ENCODE results near the gene CCNL1.

Gene CCNL1

GRCh38 chr3:157121522-157121921, 38.4 kb downstream of the CCNL1 start:
- Histone ChIP-seq H3K9me3 (ENCODE audit: severe bottlenecking) (no peaks in the 10 kb centered on the region), H3K4me1 (ENCODE audit: insufficient read depth, poor library complexity, severe bottlenecking) (peaks cover 42% of the 10 kb centered on the region), H3K27me3 (ENCODE audit: insufficient read depth, poor library complexity, severe bottlenecking) (no peaks in the 10 kb centered on the region), H3K27ac (ENCODE audit: poor library complexity, severe bottlenecking) (peak overlapping the region; percentile 90), H3K36me3 (ENCODE audit: low read depth) (no peaks in the 10 kb centered on the region), H3K4me3 (ENCODE audit: severe bottlenecking) (no peak overlapping the region)
- TF ChIP-seq, protein P1, sequence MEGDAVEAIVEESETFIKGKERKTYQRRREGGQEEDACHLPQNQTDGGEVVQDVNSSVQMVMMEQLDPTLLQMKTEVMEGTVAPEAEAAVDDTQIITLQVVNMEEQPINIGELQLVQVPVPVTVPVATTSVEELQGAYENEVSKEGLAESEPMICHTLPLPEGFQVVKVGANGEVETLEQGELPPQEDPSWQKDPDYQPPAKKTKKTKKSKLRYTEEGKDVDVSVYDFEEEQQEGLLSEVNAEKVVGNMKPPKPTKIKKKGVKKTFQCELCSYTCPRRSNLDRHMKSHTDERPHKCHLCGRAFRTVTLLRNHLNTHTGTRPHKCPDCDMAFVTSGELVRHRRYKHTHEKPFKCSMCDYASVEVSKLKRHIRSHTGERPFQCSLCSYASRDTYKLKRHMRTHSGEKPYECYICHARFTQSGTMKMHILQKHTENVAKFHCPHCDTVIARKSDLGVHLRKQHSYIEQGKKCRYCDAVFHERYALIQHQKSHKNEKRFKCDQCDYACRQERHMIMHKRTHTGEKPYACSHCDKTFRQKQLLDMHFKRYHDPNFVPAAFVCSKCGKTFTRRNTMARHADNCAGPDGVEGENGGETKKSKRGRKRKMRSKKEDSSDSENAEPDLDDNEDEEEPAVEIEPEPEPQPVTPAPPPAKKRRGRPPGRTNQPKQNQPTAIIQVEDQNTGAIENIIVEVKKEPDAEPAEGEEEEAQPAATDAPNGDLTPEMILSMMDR (IDR thresholded peaks at IDR 0.05; ENCODE audit: poor library complexity, severe bottlenecking), result no peak
- DNase-seq (ENCODE audit: low spot score), result no peak
- no peak for ATAC-seq (ENCODE audit: low read depth)

DNA sequence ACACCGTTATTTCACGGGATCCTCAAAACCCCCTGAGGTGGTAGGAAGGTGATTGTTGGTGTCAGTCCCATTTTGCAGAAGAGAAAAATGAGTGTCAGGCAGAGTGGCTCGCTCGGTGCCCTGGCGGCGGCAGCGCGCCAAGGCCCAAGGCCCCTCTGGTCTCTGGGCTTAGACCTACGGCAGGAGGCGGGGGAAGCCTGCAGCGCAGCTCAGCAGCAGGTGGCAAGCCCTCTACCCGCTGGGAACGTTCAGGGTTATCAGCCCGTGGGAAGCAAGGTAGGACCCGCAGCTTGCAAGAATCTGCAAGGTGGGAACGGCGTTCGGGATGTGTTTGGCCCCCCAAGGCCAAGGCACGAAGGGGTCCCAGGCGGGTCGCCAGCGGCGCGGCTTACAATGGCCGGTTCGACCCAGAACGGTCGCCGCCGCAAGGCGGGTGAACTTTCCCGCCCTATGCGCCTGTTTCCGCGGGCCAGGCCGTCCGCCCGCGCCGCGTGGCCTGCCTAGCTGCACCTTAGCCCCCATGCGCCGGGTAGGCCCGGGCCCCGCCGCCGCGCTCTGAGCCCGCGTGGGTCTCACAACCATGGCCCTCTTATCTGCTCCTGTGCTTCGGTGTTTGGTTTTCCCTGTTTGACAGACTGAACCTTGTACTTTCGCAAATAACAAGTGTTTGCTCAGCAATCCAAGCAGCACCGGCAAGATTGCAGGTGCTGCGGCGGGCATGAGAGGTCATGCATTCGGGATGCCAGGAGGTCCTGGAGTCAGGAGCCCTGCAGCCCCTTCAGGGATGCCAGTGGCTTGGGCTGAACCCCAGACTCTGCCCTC, 39.7 kb downstream of the CCNL1 start:
- ATAC-seq (ENCODE audit: low read depth), result no peak
- TF ChIP-seq, protein P1 (IDR thresholded peaks at IDR 0.05; ENCODE audit: poor library complexity, severe bottlenecking), result no peak
- Histone ChIP-seq H3K4me1 (ENCODE audit: insufficient read depth, poor library complexity, severe bottlenecking) (peaks cover 36% of the 10 kb centered on the region), H3K9me3 (ENCODE audit: severe bottlenecking) (no peaks in the 10 kb centered on the region), H3K36me3 (ENCODE audit: low read depth) (no peaks in the 10 kb centered on the region), H3K4me3 (ENCODE audit: severe bottlenecking) (no peak overlapping the region), H3K27ac (ENCODE audit: poor library complexity, severe bottlenecking) (peak overlapping the region; percentile 90), H3K27me3 (ENCODE audit: insufficient read depth, poor library complexity, severe bottlenecking) (no peaks in the 10 kb centered on the region)
- no peak for DNase-seq (ENCODE audit: low spot score)

GRCh38 chr3:157119369-157119951, 40.5 kb downstream of the CCNL1 start:
- TF ChIP-seq, protein P1 (IDR thresholded peaks at IDR 0.05; ENCODE audit: poor library complexity, severe bottlenecking), result no peak
- H3K4me1 ChIP-seq (ENCODE audit: insufficient read depth, poor library complexity, severe bottlenecking), result peaks cover 31% of the 10 kb centered on the region
- no peak overlapping the region for H3K27ac ChIP-seq (ENCODE audit: poor library complexity, severe bottlenecking)
- DNase-seq (ENCODE audit: low spot score) (no peak), ATAC-seq (ENCODE audit: low read depth) (no peak)
- H3K9me3 ChIP-seq (ENCODE audit: severe bottlenecking), result no peaks in the 10 kb centered on the region
- H3K4me3 ChIP-seq (ENCODE audit: severe bottlenecking), result no peak overlapping the region
- no peaks in the 10 kb centered on the region for H3K27me3 ChIP-seq (ENCODE audit: insufficient read depth, poor library complexity, severe bottlenecking)
- H3K36me3 ChIP-seq (ENCODE audit: low read depth), result no peaks in the 10 kb centered on the region

GRCh38 chr3:157117875-157118654, 41.9 kb downstream of the CCNL1 start:
- no peak for DNase-seq (ENCODE audit: low spot score)
- Histone ChIP-seq H3K36me3 (ENCODE audit: low read depth) (no peaks in the 10 kb centered on the region), H3K9me3 (ENCODE audit: severe bottlenecking) (no peaks in the 10 kb centered on the region), H3K4me3 (ENCODE audit: severe bottlenecking) (no peak overlapping the region), H3K27me3 (ENCODE audit: insufficient read depth, poor library complexity, severe bottlenecking) (no peaks in the 10 kb centered on the region), H3K27ac (ENCODE audit: poor library complexity, severe bottlenecking) (no peak overlapping the region), H3K4me1 (ENCODE audit: insufficient read depth, poor library complexity, severe bottlenecking) (peaks cover 27% of the 10 kb centered on the region)
- ATAC-seq (ENCODE audit: low read depth), result no peak
- TF ChIP-seq, protein P1 (IDR thresholded peaks at IDR 0.05; ENCODE audit: poor library complexity, severe bottlenecking), result no peak
